ENCODE results near the gene FGFBP1.

FGFBP1 gene

GRCh38 chr4:15899511-15899910, 39.0 kb downstream of the FGFBP1 start:
- H3K9ac ChIP-seq (ENCODE audit: low read depth in 1 of 2, low read length in 2 of 2): no peak overlapping the region
- H3K4me3 ChIP-seq (ENCODE audit: low read length in 2 of 2): no peak overlapping the region
- no peaks in the 10 kb centered on the region for H3K27me3 ChIP-seq (ENCODE audit: control insufficient read depth in 2 of 2, insufficient read depth in 2 of 2, low read length in 2 of 2)
- no peaks in the 10 kb centered on the region for H3K9me3 ChIP-seq (ENCODE audit: control insufficient read depth in 2 of 2, low read length in 2 of 2)
- H3K27ac ChIP-seq (ENCODE audit: low read depth in 2 of 2, low read length in 2 of 2): no peak overlapping the region
- H3K36me3 ChIP-seq (ENCODE audit: control insufficient read depth in 2 of 2, insufficient read depth in 2 of 2, low read length in 2 of 2): no peaks in the 10 kb centered on the region
- no peaks in the 10 kb centered on the region for H3K4me1 ChIP-seq (ENCODE audit: control insufficient read depth in 2 of 2, insufficient read depth in 2 of 2, low read length in 2 of 2)

GRCh38 chr4:15898902-15899301, 39.6 kb downstream of the FGFBP1 start:
- Histone ChIP-seq H3K4me3 (ENCODE audit: low read length in 2 of 2) (no peak overlapping the region), H3K36me3 (ENCODE audit: control insufficient read depth in 2 of 2, insufficient read depth in 2 of 2, low read length in 2 of 2) (no peaks in the 10 kb centered on the region), H3K27me3 (ENCODE audit: control insufficient read depth in 2 of 2, insufficient read depth in 2 of 2, low read length in 2 of 2) (no peaks in the 10 kb centered on the region), H3K27ac (ENCODE audit: low read depth in 2 of 2, low read length in 2 of 2) (no peak overlapping the region), H3K9ac (ENCODE audit: low read depth in 1 of 2, low read length in 2 of 2) (no peak overlapping the region), H3K4me1 (ENCODE audit: control insufficient read depth in 2 of 2, insufficient read depth in 2 of 2, low read length in 2 of 2) (no peaks in the 10 kb centered on the region), H3K9me3 (ENCODE audit: control insufficient read depth in 2 of 2, low read length in 2 of 2) (no peaks in the 10 kb centered on the region)

GRCh38 chr4:15897577-15897976, 41.0 kb downstream of the FGFBP1 start:
- no peaks in the 10 kb centered on the region for H3K4me1 ChIP-seq (ENCODE audit: control insufficient read depth in 2 of 2, insufficient read depth in 2 of 2, low read length in 2 of 2)
- H3K9ac ChIP-seq (ENCODE audit: low read depth in 1 of 2, low read length in 2 of 2): no peak overlapping the region
- no peaks in the 10 kb centered on the region for H3K27me3 ChIP-seq (ENCODE audit: control insufficient read depth in 2 of 2, insufficient read depth in 2 of 2, low read length in 2 of 2)
- no peaks in the 10 kb centered on the region for H3K36me3 ChIP-seq (ENCODE audit: control insufficient read depth in 2 of 2, insufficient read depth in 2 of 2, low read length in 2 of 2)
- no peak overlapping the region for H3K4me3 ChIP-seq (ENCODE audit: low read length in 2 of 2)
- H3K27ac ChIP-seq (ENCODE audit: low read depth in 2 of 2, low read length in 2 of 2): no peak overlapping the region
- no peaks in the 10 kb centered on the region for H3K9me3 ChIP-seq (ENCODE audit: control insufficient read depth in 2 of 2, low read length in 2 of 2)

- no peaks in the 10 kb centered on the region for H3K9me3 ChIP-seq (ENCODE audit: control insufficient read depth in 2 of 2, low read length in 2 of 2)
- no peak overlapping the region for H3K4me3 ChIP-seq (ENCODE audit: low read length in 2 of 2)
- no peaks in the 10 kb centered on the region for H3K4me1 ChIP-seq (ENCODE audit: control insufficient read depth in 2 of 2, insufficient read depth in 2 of 2, low read length in 2 of 2)
- no peak overlapping the region for H3K9ac ChIP-seq (ENCODE audit: low read depth in 1 of 2, low read length in 2 of 2)
- H3K27ac ChIP-seq (ENCODE audit: low read depth in 2 of 2, low read length in 2 of 2): no peak overlapping the region
- H3K27me3 ChIP-seq (ENCODE audit: control insufficient read depth in 2 of 2, insufficient read depth in 2 of 2, low read length in 2 of 2): no peaks in the 10 kb centered on the region
- H3K36me3 ChIP-seq (ENCODE audit: control insufficient read depth in 2 of 2, insufficient read depth in 2 of 2, low read length in 2 of 2): no peaks in the 10 kb centered on the region
Observed at GRCh38 chr4:15894921-15895916, 43.3 kb downstream of the FGFBP1 start.

- no peaks in the 10 kb centered on the region for H3K9me3 ChIP-seq (ENCODE audit: control insufficient read depth in 2 of 2, low read length in 2 of 2)
- H3K9ac ChIP-seq (ENCODE audit: low read depth in 1 of 2, low read length in 2 of 2): no peak overlapping the region
- no peaks in the 10 kb centered on the region for H3K36me3 ChIP-seq (ENCODE audit: control insufficient read depth in 2 of 2, insufficient read depth in 2 of 2, low read length in 2 of 2)
- H3K27ac ChIP-seq (ENCODE audit: low read depth in 2 of 2, low read length in 2 of 2): no peak overlapping the region
- H3K27me3 ChIP-seq (ENCODE audit: control insufficient read depth in 2 of 2, insufficient read depth in 2 of 2, low read length in 2 of 2): no peaks in the 10 kb centered on the region
- H3K4me3 ChIP-seq (ENCODE audit: low read length in 2 of 2): no peak overlapping the region
- no peaks in the 10 kb centered on the region for H3K4me1 ChIP-seq (ENCODE audit: control insufficient read depth in 2 of 2, insufficient read depth in 2 of 2, low read length in 2 of 2)
Observed at GRCh38 chr4:15894393-15894792, 44.1 kb downstream of the FGFBP1 start.

- Histone ChIP-seq H3K4me1 (ENCODE audit: control insufficient read depth in 2 of 2, insufficient read depth in 2 of 2, low read length in 2 of 2) (no peaks in the 10 kb centered on the region), H3K4me3 (ENCODE audit: low read length in 2 of 2) (no peak overlapping the region), H3K27me3 (ENCODE audit: control insufficient read depth in 2 of 2, insufficient read depth in 2 of 2, low read length in 2 of 2) (no peaks in the 10 kb centered on the region), H3K36me3 (ENCODE audit: control insufficient read depth in 2 of 2, insufficient read depth in 2 of 2, low read length in 2 of 2) (no peaks in the 10 kb centered on the region), H3K9ac (ENCODE audit: low read depth in 1 of 2, low read length in 2 of 2) (no peak overlapping the region), H3K27ac (ENCODE audit: low read depth in 2 of 2, low read length in 2 of 2) (no peak overlapping the region), H3K9me3 (ENCODE audit: control insufficient read depth in 2 of 2, low read length in 2 of 2) (no peaks in the 10 kb centered on the region)
Observed at GRCh38 chr4:15893962-15894361, 44.6 kb downstream of the FGFBP1 start.

GRCh38 chr4:15891312-15891711, 47.2 kb downstream of the FGFBP1 start:
- Histone ChIP-seq H3K27me3 (ENCODE audit: control insufficient read depth in 2 of 2, insufficient read depth in 2 of 2, low read length in 2 of 2) (no peaks in the 10 kb centered on the region), H3K9ac (ENCODE audit: low read depth in 1 of 2, low read length in 2 of 2) (no peak overlapping the region), H3K4me1 (ENCODE audit: control insufficient read depth in 2 of 2, insufficient read depth in 2 of 2, low read length in 2 of 2) (no peaks in the 10 kb centered on the region), H3K4me3 (ENCODE audit: low read length in 2 of 2) (no peak overlapping the region), H3K27ac (ENCODE audit: low read depth in 2 of 2, low read length in 2 of 2) (no peak overlapping the region), H3K9me3 (ENCODE audit: control insufficient read depth in 2 of 2, low read length in 2 of 2) (no peaks in the 10 kb centered on the region), H3K36me3 (ENCODE audit: control insufficient read depth in 2 of 2, insufficient read depth in 2 of 2, low read length in 2 of 2) (no peaks in the 10 kb centered on the region)

- no peaks in the 10 kb centered on the region for H3K9me3 ChIP-seq (ENCODE audit: control insufficient read depth in 2 of 2, low read length in 2 of 2)
- no peak overlapping the region for H3K4me3 ChIP-seq (ENCODE audit: low read length in 2 of 2)
- no peak overlapping the region for H3K9ac ChIP-seq (ENCODE audit: low read depth in 1 of 2, low read length in 2 of 2)
- no peaks in the 10 kb centered on the region for H3K27me3 ChIP-seq (ENCODE audit: control insufficient read depth in 2 of 2, insufficient read depth in 2 of 2, low read length in 2 of 2)
- H3K4me1 ChIP-seq (ENCODE audit: control insufficient read depth in 2 of 2, insufficient read depth in 2 of 2, low read length in 2 of 2): no peaks in the 10 kb centered on the region
- no peak overlapping the region for H3K27ac ChIP-seq (ENCODE audit: low read depth in 2 of 2, low read length in 2 of 2)
- H3K36me3 ChIP-seq (ENCODE audit: control insufficient read depth in 2 of 2, insufficient read depth in 2 of 2, low read length in 2 of 2): no peaks in the 10 kb centered on the region
Observed at GRCh38 chr4:15890246-15890829, 48.2 kb downstream of the FGFBP1 start.

GRCh38 chr4:15888515-15888914, 50.0 kb downstream of the FGFBP1 start:
- Histone ChIP-seq H3K27me3 (ENCODE audit: control insufficient read depth in 2 of 2, insufficient read depth in 2 of 2, low read length in 2 of 2) (no peaks in the 10 kb centered on the region), H3K36me3 (ENCODE audit: control insufficient read depth in 2 of 2, insufficient read depth in 2 of 2, low read length in 2 of 2) (no peaks in the 10 kb centered on the region), H3K9ac (ENCODE audit: low read depth in 1 of 2, low read length in 2 of 2) (no peak overlapping the region), H3K27ac (ENCODE audit: low read depth in 2 of 2, low read length in 2 of 2) (no peak overlapping the region), H3K9me3 (ENCODE audit: control insufficient read depth in 2 of 2, low read length in 2 of 2) (no peaks in the 10 kb centered on the region), H3K4me1 (ENCODE audit: control insufficient read depth in 2 of 2, insufficient read depth in 2 of 2, low read length in 2 of 2) (peaks cover 3 to 8% of the 10 kb centered on the region in 2 donors), H3K4me3 (ENCODE audit: low read length in 2 of 2) (no peak overlapping the region)

Measured in mucosa of rectum (tissue), 2 donors.